H1 (cell line): ENCODE results near the gene SAA2. TPM values are rescaled to one million over a fixed set of nuclear protein-coding genes. Genes with fewer than 3 reads are reported as not detected.

Experiments
- CTCF ChIA-PET: fragments of 300-600 bp; sonication (Branson Sonifier 250); formaldehyde crosslinking; loops from one replicate; lab custom pipeline; 2021; ENCODE audit not compliant: partially characterized antibody; lab: Charles Lee
- POLR2A ChIA-PET: fragments of 300-600 bp; sonication (Branson Sonifier 250); formaldehyde crosslinking; loops from one replicate; lab custom pipeline; 2021; ENCODE audit warnings: inconsistent platforms; ENCODE audit not compliant: partially characterized antibody; lab: Charles Lee
- DNase-seq, 2 experiments: peaks; one replicate each; pipeline versions ENCODE4 v3.0.0 to v3.0.0-alpha.2; 2010 to 2022; ENCODE audit warnings: low spot score in 2 of 2, low read depth in 1 of 2, mixed read lengths in 1 of 2
- FAIRE-seq: peaks from 2 replicates; lab custom pipeline; 2011; peaks lifted over from hg19 to GRCh38; lab: Jason Lieb, UNC
- H2AFZ ChIP-seq: 2 replicates; pipeline ENCODE4 v1.8.1; 2012; ENCODE audit warnings: low read length, inconsistent platforms
- H2AK5ac ChIP-seq: 2 replicates; pipeline ENCODE4 v1.6.1; 2013; ENCODE audit warnings: low read depth, low read length
- H2BK120ac ChIP-seq: replicated peaks from 2 replicates; pipeline ENCODE3; 2013; ENCODE audit warnings: low read depth, low read length, inconsistent platforms
- H2BK12ac ChIP-seq: 2 replicates; pipeline ENCODE4 v1.6.1; 2013; ENCODE audit warnings: low read depth, low read length
- H2BK15ac ChIP-seq: 2 replicates; pipeline ENCODE4 v1.6.1; 2013; ENCODE audit warnings: low read length
- H2BK20ac ChIP-seq: 2 replicates; pipeline ENCODE4 v1.6.1; 2013; ENCODE audit warnings: low read length
- H2BK5ac ChIP-seq: 2 replicates; pipeline ENCODE4 v1.6.1; 2013; ENCODE audit warnings: low read depth, low read length
- H3K14ac ChIP-seq: 2 replicates; pipeline ENCODE4 v1.6.1; 2013; ENCODE audit warnings: inconsistent platforms; ENCODE audit not compliant: insufficient read length
- H3K18ac ChIP-seq: 2 replicates; pipeline ENCODE4 v1.6.1; 2013; ENCODE audit warnings: low read length; ENCODE audit errors: extremely low read depth
- H3K23ac ChIP-seq: 2 replicates; pipeline ENCODE4 v1.6.1; 2013; ENCODE audit warnings: inconsistent platforms; ENCODE audit not compliant: insufficient read length
- H3K23me2 ChIP-seq: 2 replicates; pipeline ENCODE4 v1.6.1; 2013; ENCODE audit warnings: low read depth, low read length
- H3K27ac ChIP-seq: 2 replicates; pipeline ENCODE4 v1.6.1; 2011; ENCODE audit warnings: low read depth, low read length, inconsistent platforms
- H3K27me3 ChIP-seq, 4 experiments: replicated peaks in 1 of 4; 1 replicate in 1 of 4; 2 replicates in 3 of 4; pipeline versions ENCODE4 v1.6.1 to v1.8.1; 2011 to 2013; ENCODE audit warnings: low read length in 3 of 4, mild to moderate bottlenecking in 3 of 4, inconsistent platforms in 2 of 4, mixed read lengths in 2 of 4, moderate library complexity in 1 of 4; ENCODE audit not compliant: control insufficient read depth in 3 of 4, insufficient read depth in 3 of 4; ENCODE audit errors: extremely low read depth in 1 of 4
- H3K36me3 ChIP-seq, 4 experiments: 2 replicates each; pipeline versions ENCODE4 v1.6.1 to v1.8.1; 2011 to 2013; ENCODE audit warnings: mild to moderate bottlenecking in 4 of 4, low read length in 3 of 4, moderate library complexity in 2 of 4, control low read depth in 1 of 4, inconsistent platforms in 1 of 4; ENCODE audit not compliant: insufficient read depth in 4 of 4, control insufficient read depth in 2 of 4
- H3K4ac ChIP-seq: replicated peaks from 2 replicates; pipeline ENCODE3; 2013; ENCODE audit warnings: low read length, low read depth, mixed read lengths, inconsistent platforms; ENCODE audit not compliant: insufficient read length
- H3K4me1 ChIP-seq, 4 experiments: replicated peaks in 1 of 4; 1 replicate in 1 of 4; 2 replicates in 3 of 4; pipeline versions ENCODE4 v1.6.1 to v1.8.1; 2011 to 2013; ENCODE audit warnings: low read length in 3 of 4, inconsistent platforms in 2 of 4, mixed read lengths in 1 of 4; ENCODE audit not compliant: insufficient read depth in 4 of 4, control insufficient read depth in 3 of 4
- H3K4me2 ChIP-seq, 2 experiments: 2 replicates each; pipeline versions ENCODE4 v1.6.1 to v1.8.1; 2011 to 2013; ENCODE audit warnings: low read depth in 2 of 2, low read length in 2 of 2, control low read depth in 1 of 2, inconsistent platforms in 1 of 2, mild to moderate bottlenecking in 1 of 2; ENCODE audit not compliant: insufficient read depth in 1 of 2
- H3K4me3 ChIP-seq, 4 experiments: fragments of 200-600, 300-600 bp in 1 of 4; sonication (generic), shearing (Covaris generic), sonication (Bioruptor Twin) in 1 of 4; 2 replicates each; pipeline versions ENCODE4 v1.5.1 to v1.8.1; 2011 to 2016; ENCODE audit warnings: low read length in 4 of 4, low read depth in 3 of 4, control low read depth in 2 of 4, inconsistent platforms in 2 of 4, mild to moderate bottlenecking in 2 of 4, mixed read lengths in 1 of 4, moderate library complexity in 1 of 4; ENCODE audit not compliant: insufficient read depth in 2 of 4; ENCODE audit errors: extremely low read depth in 1 of 4
- H3K56ac ChIP-seq: replicated peaks from 2 replicates; pipeline ENCODE3; 2013; ENCODE audit warnings: low read depth, mild to moderate bottlenecking, mixed read lengths, low read length, inconsistent platforms; ENCODE audit not compliant: insufficient read length
- H3K79me1 ChIP-seq: 2 replicates; pipeline ENCODE4 v1.6.1; 2013; ENCODE audit warnings: low read depth, low read length, control low read depth
- H3K79me2 ChIP-seq, 2 experiments: 2 replicates each; pipeline versions ENCODE4 v1.6.1 to v1.8.1; 2012 to 2013; ENCODE audit warnings: low read length in 2 of 2, mild to moderate bottlenecking in 2 of 2, inconsistent platforms in 1 of 2; ENCODE audit not compliant: insufficient read depth in 2 of 2, control insufficient read depth in 1 of 2
- H3K9ac ChIP-seq, 4 experiments: replicated peaks in 1 of 4; 1 replicate in 1 of 4; 2 replicates in 3 of 4; pipeline versions ENCODE4 v1.6.1 to v1.8.1; 2011 to 2013; ENCODE audit warnings: low read depth in 3 of 4, low read length in 3 of 4, control low read depth in 2 of 4, mild to moderate bottlenecking in 2 of 4, moderate library complexity in 2 of 4, inconsistent platforms in 1 of 4; ENCODE audit errors: extremely low read depth in 1 of 4
- H3K9me3 ChIP-seq, 2 experiments: 2 replicates each; pipeline versions ENCODE4 v1.6.1 to v1.8.1; 2012 to 2013; ENCODE audit warnings: mild to moderate bottlenecking in 2 of 2, moderate library complexity in 2 of 2, control low read depth in 1 of 2, inconsistent platforms in 1 of 2, low read depth in 1 of 2, low read length in 1 of 2, mixed read lengths in 1 of 2; ENCODE audit not compliant: insufficient read depth in 2 of 2
- H4K20me1 ChIP-seq, 2 experiments: replicated peaks in 1 of 2; 2 replicates each; pipeline versions ENCODE3 to v1.8.1; 2011 to 2013; ENCODE audit warnings: inconsistent platforms in 2 of 2, low read length in 2 of 2, mild to moderate bottlenecking in 1 of 2; ENCODE audit not compliant: insufficient read depth in 2 of 2, control insufficient read depth in 1 of 2
- H4K5ac ChIP-seq: 2 replicates; pipeline ENCODE4 v1.6.1; 2013; ENCODE audit warnings: low read length, low read depth, mixed read lengths, inconsistent platforms; ENCODE audit not compliant: insufficient read length
- H4K8ac ChIP-seq: 2 replicates; pipeline ENCODE4 v1.8.0; 2013; ENCODE audit warnings: mild to moderate bottlenecking, moderate library complexity, low read length, inconsistent platforms; ENCODE audit not compliant: insufficient read depth; ENCODE audit errors: extremely low read depth
- H4K91ac ChIP-seq: replicated peaks from 2 replicates; pipeline ENCODE3; 2013; ENCODE audit warnings: low read length, mixed read lengths, inconsistent platforms; ENCODE audit not compliant: insufficient read length
- ASH2L ChIP-seq: fragments of 200-600, 300-600 bp; sonication (generic); IDR thresholded peaks from one replicate; pipeline ENCODE4 v1.7.1; 2017; ENCODE audit warnings: low read length
- E2F6 ChIP-seq: IDR thresholded peaks from 2 replicates; pipeline ENCODE4 v1.6.1; 2012; ENCODE audit warnings: inconsistent platforms
- EZH2 ChIP-seq: fragments of 200-600 bp; sonication (generic); IDR thresholded peaks from 2 replicates; pipeline ENCODE4 v1.7.1; 2012; ENCODE audit warnings: low read depth, mild to moderate bottlenecking, moderate library complexity, low read length, inconsistent platforms; ENCODE audit not compliant: severe bottlenecking
- GTF2F1 ChIP-seq: IDR thresholded peaks from 2 replicates; pipeline ENCODE4 v1.6.1; 2012; ENCODE audit warnings: low read depth, low read length, improper control_type of control experiment, borderline replicate concordance
- HDAC2 ChIP-seq, 2 experiments: fragments of 300-600 bp in 1 of 2; sonication (generic) in 1 of 2; IDR thresholded peaks; 2 replicates each; pipeline ENCODE4 v1.6.1; 2011 to 2012; ENCODE audit warnings: low read depth in 2 of 2, low read length in 2 of 2, mild to moderate bottlenecking in 2 of 2, moderate library complexity in 2 of 2, borderline replicate concordance in 1 of 2, inconsistent platforms in 1 of 2
- JUND ChIP-seq: IDR thresholded peaks from 2 replicates; pipeline ENCODE4 v1.6.1; 2011; ENCODE audit warnings: mild to moderate bottlenecking, improper control_type of control experiment, low read length
- KDM4A ChIP-seq: IDR thresholded peaks from one replicate; pipeline ENCODE4 v1.7.1; 2012; ENCODE audit warnings: low read depth, mild to moderate bottlenecking, moderate library complexity, low read length, inconsistent platforms; ENCODE audit not compliant: severe bottlenecking
- RNF2 ChIP-seq: fragments of 200-900, 300-1000 bp; sonication (generic); IDR thresholded peaks from 2 replicates; pipeline ENCODE4 v1.7.1; 2016; ENCODE audit warnings: borderline replicate concordance, low read depth, mild to moderate bottlenecking, antibody characterized with exemption, low read length; ENCODE audit not compliant: poor library complexity, severe bottlenecking; ENCODE audit errors: missing control alignments
- SP2 ChIP-seq: IDR thresholded peaks from 2 replicates; pipeline ENCODE4 v1.6.1; 2012; ENCODE audit warnings: mild to moderate bottlenecking, low read length, inconsistent platforms
- SRF ChIP-seq: IDR thresholded peaks from 2 replicates; pipeline ENCODE4 v1.6.1; 2011; ENCODE audit warnings: mild to moderate bottlenecking, low read depth, low read length, moderate library complexity
- SUZ12 ChIP-seq: fragments of 200-600 bp; sonication (generic); IDR thresholded peaks from 2 replicates; pipeline ENCODE4 v1.6.1; 2012; ENCODE audit warnings: mild to moderate bottlenecking, inconsistent platforms, low read length, moderate library complexity, mixed read lengths
- ZNF274 ChIP-seq: IDR thresholded peaks from 2 replicates; pipeline ENCODE4 v1.7.0; 2012; ENCODE audit warnings: low read length, borderline replicate concordance; ENCODE audit errors: extremely low read depth
- WGBS, 2 experiments: shearing (Covaris generic) in 1 of 2; methylation state at CpG; one replicate each; pipeline versions ENCODE4 v1.1.6 to v1.1.7; 2013 to 2015; ENCODE audit warnings: low lambda C conversion rate in 2 of 2, mixed read lengths in 2 of 2, inconsistent platforms in 1 of 2, low coverage in 1 of 2, missing lambda C conversion rate in 1 of 2; ENCODE audit not compliant: insufficient replicate concordance in 2 of 2, insufficient coverage in 1 of 2, insufficient read length in 1 of 2; ENCODE audit errors: extremely low coverage in 1 of 2, missing lambda C conversion rate in 1 of 2; 5-methylcytosine and 5-hydroxymethylcytosine counted together
- polyA plus RNA-seq, 7 experiments: library from polyadenylated mRNA; depleted of rRNA in 3 of 7; stranded (reverse) in 5 of 7; unstranded in 2 of 7; fragments of >200 nt in 5 of 7; fragments of 200-250 nt in 2 of 7; gene quantifications; 1 replicate in 5 of 7; 2 replicates in 1 of 7; 4 replicates in 1 of 7; pipeline versions ENCODE4 v1.2.1 to v1.2.3, GENCODE V29; 2011 to 2013; ENCODE audit warnings: missing spikeins in 2 of 7, mixed read lengths in 2 of 7
- total RNA-seq: library from RNA; stranded (reverse); fragmentation: NEBNext Ultra II Directional; extraction: Animal tissue kit (Norgen Biotek cat#: 25700); gene quantifications from 2 replicates; pipeline ENCODE4 v1.2.1, GENCODE V29; 2021

SAA2 gene
- total and polyA plus RNA-seq, 2 of the 8 experiments (the other 6 are each of a cell fraction or from before 2014, with no cell fraction given), result not detected

GRCh38 chr11:18253778-18254338 is 5.4 kb upstream of the SAA2 start:
- H2AK5ac ChIP-seq, result no peak overlapping the region
- no peak overlapping the region for H4K8ac ChIP-seq
- H3K4me1 ChIP-seq, result no peaks in the 10 kb centered on the region
- no peak for FAIRE-seq
- H4K20me1 ChIP-seq, result no peaks in the 10 kb centered on the region
- H3K56ac ChIP-seq, result no peak overlapping the region
- no peak overlapping the region for H4K5ac ChIP-seq
- peak in 1 of 2 experiments; percentile 10 for DNase-seq
- no peak overlapping the region for H2BK20ac ChIP-seq
- no peak overlapping the region for H3K14ac ChIP-seq
- no peak overlapping the region for H2AFZ ChIP-seq
- ChIA-PET CTCF (interaction anchor here (1.3 to 2.0 kb wide), 2 partner anchors 10 to 82 kb away, joined by 4 to 8 read pairs; no protein-coding TSS in a partner anchor), POLR2A (no interaction called here)
- no peak overlapping the region for H3K23ac ChIP-seq
- no peak overlapping the region for H2BK5ac ChIP-seq
- 84% methylated on average over 11 of the region's 11 CpGs; no CpG with 5 or more reads in 1 of the 2 experiments for WGBS, 2 experiments
- H3K23me2 ChIP-seq, result no peaks in the 10 kb centered on the region
- H3K18ac ChIP-seq, result no peak overlapping the region
- H3K4me2 ChIP-seq, result no peak overlapping the region
- H3K27me3 ChIP-seq, result no peaks in the 10 kb centered on the region
- H3K79me2 ChIP-seq, result no peaks in the 10 kb centered on the region
- no peak overlapping the region for H2BK12ac ChIP-seq
- H3K27ac ChIP-seq, result no peak overlapping the region
- no peak overlapping the region for H3K9ac ChIP-seq
- no peak overlapping the region for H3K4me3 ChIP-seq
- H3K79me1 ChIP-seq, result no peaks in the 10 kb centered on the region
- no peak overlapping the region for H3K4ac ChIP-seq
- no peak overlapping the region for H4K91ac ChIP-seq
- no peaks in the 10 kb centered on the region for H3K36me3 ChIP-seq
- no peak overlapping the region for H2BK120ac ChIP-seq
- no peaks in the 10 kb centered on the region for H3K9me3 ChIP-seq
- H2BK15ac ChIP-seq, result no peak overlapping the region
- TF ChIP-seq HDAC2 (IDR thresholded peaks at IDR 0.05; ENCODE audit: borderline replicate concordance in 1 of 2, low read depth in 2 of 2, low read length in 2 of 2) (no peak), SP2 (no peak), RNF2 (no peak), KDM4A (no peak), E2F6 (no peak), JUND (no peak), ZNF274 (no peak), GTF2F1 (no peak), SRF (no peak), SUZ12 (no peak), EZH2 (no peak), ASH2L (no peak)
